WTC11 (cell line): Measurements from ENCODE around the gene LRMDA. TPM values are rescaled to one million over a fixed set of nuclear protein-coding genes. Genes with fewer than 3 reads are reported as not detected.

Source experiments
- ATAC-seq: fragments of 200-7000 bp; cut with Tn5 transposase; 2 replicates; pipeline ENCODE4 v1.10.0; 2021; ENCODE audit warnings: mild to moderate bottlenecking, moderate library complexity
- Bru-seq: library from RNA; stranded (reverse); fragments of 400-500 nt; gene quantifications from one replicate; lab custom pipeline; 2021; lab: Mats Ljungman, UMichigan
- CTCF ChIA-PET: fragments of 300-600 bp; sonication (Branson Sonifier 250); formaldehyde crosslinking; loops from one replicate; lab custom pipeline; 2021; ENCODE audit warnings: antibody characterized with exemption; lab: Charles Lee
- POLR2A ChIA-PET: fragments of 350-600 bp; sonication (Branson Sonifier 250); formaldehyde crosslinking; loops from one replicate; lab custom pipeline; 2021; ENCODE audit warnings: antibody characterized with exemption; lab: Charles Lee
- DNase-seq: peaks from one replicate; pipeline ENCODE4 v3.0.0; 2021; ENCODE audit warnings: low spot score
- H3K27ac Mint-ChIP-seq: 2 replicates; pipeline ENCODE4 v1.8.0; 2021; ENCODE audit warnings: mixed read lengths
- H3K27me3 Mint-ChIP-seq: 2 replicates; pipeline ENCODE4 v1.8.0; 2021; ENCODE audit warnings: low read depth, mild to moderate bottlenecking, moderate library complexity, mixed read lengths
- H3K36me3 Mint-ChIP-seq: 2 replicates; pipeline ENCODE4 v1.8.0; 2021; ENCODE audit warnings: mixed read lengths
- H3K4me1 Mint-ChIP-seq: 2 replicates; pipeline ENCODE4 v1.8.0; 2022; ENCODE audit warnings: mixed read lengths
- H3K4me3 Mint-ChIP-seq: 2 replicates; pipeline ENCODE4 v1.8.0; 2021; ENCODE audit warnings: mild to moderate bottlenecking, moderate library complexity, mixed read lengths
- H3K9me3 Mint-ChIP-seq: 2 replicates; pipeline ENCODE4 v1.8.0; 2021; ENCODE audit warnings: mixed read lengths
- CBFB ChIP-seq: sonication (generic); formaldehyde crosslinking; IDR thresholded peaks from 2 replicates; pipeline ENCODE4 v1.8.1; 2022; ENCODE audit warnings: mild to moderate bottlenecking, low read depth, missing genetic modification reagents
- ETV6 ChIP-seq: sonication (generic); formaldehyde crosslinking; IDR thresholded peaks from 2 replicates; pipeline ENCODE4 v1.8.1; 2022; ENCODE audit warnings: mild to moderate bottlenecking, missing genetic modification reagents
- FOXP1 ChIP-seq: sonication (generic); formaldehyde crosslinking; IDR thresholded peaks from 2 replicates; pipeline ENCODE4 v1.8.0; 2022; ENCODE audit warnings: missing genetic modification reagents, mild to moderate bottlenecking, moderate library complexity, borderline replicate concordance
- GABPB1 ChIP-seq: sonication (generic); formaldehyde crosslinking; IDR thresholded peaks from 2 replicates; pipeline ENCODE4 v1.8.1; 2023; ENCODE audit warnings: mild to moderate bottlenecking, missing genetic modification reagents
- KAT7 ChIP-seq: sonication (generic); formaldehyde crosslinking; IDR thresholded peaks from 2 replicates; pipeline ENCODE4 v1.8.1; 2023; ENCODE audit warnings: missing genetic modification reagents, mild to moderate bottlenecking, borderline replicate concordance
- SP1 ChIP-seq: sonication (generic); formaldehyde crosslinking; conservative IDR thresholded peaks from 2 replicates; pipeline ENCODE4 v1.8.1; 2022; ENCODE audit warnings: missing genetic modification reagents
- TEAD1 ChIP-seq: sonication (generic); formaldehyde crosslinking; IDR thresholded peaks from 2 replicates; pipeline ENCODE4 v1.8.0; 2022; ENCODE audit warnings: mild to moderate bottlenecking, missing genetic modification reagents
- TP53 ChIP-seq: sonication (generic); formaldehyde crosslinking; IDR thresholded peaks from 2 replicates; pipeline ENCODE4 v1.8.1; 2023; ENCODE audit warnings: mild to moderate bottlenecking, missing genetic modification reagents
- ZNF219 ChIP-seq: sonication (generic); formaldehyde crosslinking; IDR thresholded peaks from 2 replicates; pipeline ENCODE4 v1.8.0; 2023; ENCODE audit warnings: missing genetic modification reagents, mild to moderate bottlenecking, borderline replicate concordance
- ZNF423 ChIP-seq: fragments of 250-450 bp; sonication (Bioruptor Pico); IDR thresholded peaks from 2 replicates; pipeline ENCODE4 v2.1.2; 2022; ENCODE audit warnings: mild to moderate bottlenecking, moderate library complexity
- long read RNA-seq, 3 experiments: library from RNA in 1 of 3; library from capped mRNA in 1 of 3; library from polyadenylated mRNA in 1 of 3; unstranded in 2 of 3; stranded (forward) in 1 of 3; transcript quantifications; one replicate each; pipeline ENCODE4 v2.0.0, GENCODE V29; 2021
- total RNA-seq: library from RNA; stranded (reverse); gene quantifications from 3 replicates; pipeline ENCODE4 v1.2.3, GENCODE V29; 2021
- TF ChIP-seq, protein P1 (sequence below): sonication (generic); formaldehyde crosslinking; IDR thresholded peaks from 2 replicates; pipeline ENCODE4 v1.8.1; 2023; ENCODE audit warnings: mild to moderate bottlenecking, missing genetic modification reagents, moderate library complexity
- TF ChIP-seq, protein P2 (sequence below): sonication (generic); formaldehyde crosslinking; IDR thresholded peaks from 2 replicates; pipeline ENCODE4 v1.8.0; 2022; ENCODE audit warnings: missing genetic modification reagents
- TF ChIP-seq, protein P3 (sequence below): sonication (generic); formaldehyde crosslinking; IDR thresholded peaks from 2 replicates; pipeline ENCODE4 v1.8.1; 2023; ENCODE audit warnings: mild to moderate bottlenecking, missing genetic modification reagents, moderate library complexity
- TF ChIP-seq, protein P4 (sequence below): sonication (generic); formaldehyde crosslinking; IDR thresholded peaks from 2 replicates; pipeline ENCODE4 v1.8.1; 2023; ENCODE audit warnings: mild to moderate bottlenecking, missing genetic modification reagents
- TF ChIP-seq, protein P5 (sequence below): sonication (generic); formaldehyde crosslinking; IDR thresholded peaks from 2 replicates; pipeline ENCODE4 v1.8.1; 2022; ENCODE audit warnings: low read depth, mild to moderate bottlenecking, moderate library complexity, missing genetic modification reagents, borderline replicate concordance
- TF ChIP-seq, protein P6 (sequence below): sonication (generic); formaldehyde crosslinking; IDR thresholded peaks from 2 replicates; pipeline ENCODE4 v1.8.1; 2022; ENCODE audit warnings: low read depth, missing genetic modification reagents, borderline replicate concordance
- TF ChIP-seq, protein P7 (sequence below): sonication (generic); formaldehyde crosslinking; IDR thresholded peaks from 2 replicates; pipeline ENCODE4 v1.8.0; 2023; ENCODE audit warnings: missing genetic modification reagents, mild to moderate bottlenecking, borderline replicate concordance

Gene LRMDA
- total RNA-seq (0.48 to 0.92 TPM (median 0.78 TPM) in 3 replicates), Bru-seq, nascent RNA (percentile 10 among the genes with signal in this experiment)
- long read RNA-seq, experiment 1: 0 reads
- long read RNA-seq, experiment 2: 0 reads
- long read RNA-seq, experiment 3: 0 reads

DNA sequence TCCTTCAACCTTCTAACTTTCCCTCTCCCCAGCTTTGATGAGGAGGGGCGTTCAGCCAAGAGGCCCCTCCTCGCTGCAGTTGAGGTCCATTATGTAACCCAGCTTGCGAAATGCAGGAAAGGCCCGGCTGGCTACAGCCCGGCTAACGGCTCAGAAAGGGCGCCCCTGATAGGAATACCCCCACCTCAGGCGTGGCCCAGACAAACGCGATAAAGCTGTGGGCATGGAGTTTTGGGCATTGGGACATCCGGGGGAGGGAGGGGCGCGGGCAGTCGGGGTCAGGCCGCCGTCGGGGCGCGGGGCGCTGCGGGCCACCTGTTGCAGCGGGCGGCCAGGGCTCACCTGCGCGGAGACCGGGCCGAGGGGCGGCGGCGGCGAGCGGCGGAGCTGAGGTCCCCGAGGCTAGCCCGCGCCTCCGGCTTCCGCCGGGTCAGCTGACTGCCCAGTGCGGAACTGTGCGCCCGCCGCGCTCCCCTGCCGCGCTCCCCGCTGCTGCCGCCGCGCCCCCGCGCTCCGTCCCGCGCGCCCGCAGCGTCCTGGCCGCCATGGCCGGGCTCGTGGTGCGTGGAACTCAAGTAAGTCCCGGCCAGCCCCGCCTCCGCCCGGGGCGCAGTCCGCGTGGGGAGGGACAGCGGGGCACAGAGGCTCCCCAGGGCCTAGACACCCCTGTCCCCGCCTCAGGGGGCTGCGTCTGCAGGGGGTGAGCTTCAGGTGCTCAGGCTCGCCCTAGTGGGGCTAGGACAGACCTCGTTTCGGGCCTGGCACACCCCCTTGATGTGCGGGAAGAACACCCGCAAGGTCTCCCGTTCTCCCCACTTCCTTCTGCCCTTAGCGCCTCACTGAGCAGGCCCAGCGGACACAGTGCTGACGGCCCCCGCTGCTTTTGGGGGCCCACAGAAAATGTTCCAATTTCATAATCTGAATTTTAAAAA is at the start of gene LRMDA:
TSS of gene LRMDA (plus strand) at position 445 of the 932 bp plus-strand sequence.
- H3K4me3 Mint-ChIP-seq: peak within 1 kb of the TSS; percentile 68
- H3K9me3 Mint-ChIP-seq: no peaks in the 10 kb centered on the region
- peaks cover 42% of the 10 kb centered on the region for H3K4me1 Mint-ChIP-seq
- CTCF ChIA-PET: interaction anchor here (0.5 to 2.1 kb wide), 6 partner anchors 21 to 466 kb away, joined by 3 to 12 read pairs (median 6); partner anchors contain the start of gene ZNF503
- DNase-seq (peak; percentile 38), ATAC-seq (peak; percentile 41)
- H3K27ac Mint-ChIP-seq: no peak within 1 kb of the TSS
- TF ChIP-seq TP53 (CRISPR knock-in tag) (0 out of 2 replicates have a peak, but pooled peaks have one; percentile 22), GABPB1 (peak; percentile 55; the same call in 1 of the 2 replicates), ZNF423 (peak; percentile 83), CBFB (CRISPR knock-in tag) (no peak), SP1 (0 out of 2 replicates have a peak, but pooled peaks have one; percentile 26), ZNF219 (peak; percentile 43; the same call in 1 of the 2 replicates), TEAD1 (CRISPR knock-in tag) (0 out of 2 replicates have a peak, but pooled peaks have one; percentile 22), KAT7 (CRISPR knock-in tag) (0 out of 2 replicates have a peak, but pooled peaks have one; percentile 46), ETV6 (CRISPR knock-in tag) (0 out of 2 replicates have a peak, but pooled peaks have one; percentile 29), FOXP1 (peak; percentile 40; the same call in 1 of the 2 replicates)
- TF ChIP-seq, protein P1, sequence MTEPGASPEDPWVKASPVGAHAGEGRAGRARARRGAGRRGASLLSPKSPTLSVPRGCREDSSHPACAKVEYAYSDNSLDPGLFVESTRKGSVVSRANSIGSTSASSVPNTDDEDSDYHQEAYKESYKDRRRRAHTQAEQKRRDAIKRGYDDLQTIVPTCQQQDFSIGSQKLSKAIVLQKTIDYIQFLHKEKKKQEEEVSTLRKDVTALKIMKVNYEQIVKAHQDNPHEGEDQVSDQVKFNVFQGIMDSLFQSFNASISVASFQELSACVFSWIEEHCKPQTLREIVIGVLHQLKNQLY (CRISPR knock-in tag): no peak
- TF ChIP-seq, protein P2, sequence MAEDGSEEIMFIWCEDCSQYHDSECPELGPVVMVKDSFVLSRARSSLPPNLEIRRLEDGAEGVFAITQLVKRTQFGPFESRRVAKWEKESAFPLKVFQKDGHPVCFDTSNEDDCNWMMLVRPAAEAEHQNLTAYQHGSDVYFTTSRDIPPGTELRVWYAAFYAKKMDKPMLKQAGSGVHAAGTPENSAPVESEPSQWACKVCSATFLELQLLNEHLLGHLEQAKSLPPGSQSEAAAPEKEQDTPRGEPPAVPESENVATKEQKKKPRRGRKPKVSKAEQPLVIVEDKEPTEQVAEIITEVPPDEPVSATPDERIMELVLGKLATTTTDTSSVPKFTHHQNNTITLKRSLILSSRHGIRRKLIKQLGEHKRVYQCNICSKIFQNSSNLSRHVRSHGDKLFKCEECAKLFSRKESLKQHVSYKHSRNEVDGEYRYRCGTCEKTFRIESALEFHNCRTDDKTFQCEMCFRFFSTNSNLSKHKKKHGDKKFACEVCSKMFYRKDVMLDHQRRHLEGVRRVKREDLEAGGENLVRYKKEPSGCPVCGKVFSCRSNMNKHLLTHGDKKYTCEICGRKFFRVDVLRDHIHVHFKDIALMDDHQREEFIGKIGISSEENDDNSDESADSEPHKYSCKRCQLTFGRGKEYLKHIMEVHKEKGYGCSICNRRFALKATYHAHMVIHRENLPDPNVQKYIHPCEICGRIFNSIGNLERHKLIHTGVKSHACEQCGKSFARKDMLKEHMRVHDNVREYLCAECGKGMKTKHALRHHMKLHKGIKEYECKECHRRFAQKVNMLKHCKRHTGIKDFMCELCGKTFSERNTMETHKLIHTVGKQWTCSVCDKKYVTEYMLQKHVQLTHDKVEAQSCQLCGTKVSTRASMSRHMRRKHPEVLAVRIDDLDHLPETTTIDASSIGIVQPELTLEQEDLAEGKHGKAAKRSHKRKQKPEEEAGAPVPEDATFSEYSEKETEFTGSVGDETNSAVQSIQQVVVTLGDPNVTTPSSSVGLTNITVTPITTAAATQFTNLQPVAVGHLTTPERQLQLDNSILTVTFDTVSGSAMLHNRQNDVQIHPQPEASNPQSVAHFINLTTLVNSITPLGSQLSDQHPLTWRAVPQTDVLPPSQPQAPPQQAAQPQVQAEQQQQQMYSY (CRISPR knock-in tag): no peak
- TF ChIP-seq, protein P3, sequence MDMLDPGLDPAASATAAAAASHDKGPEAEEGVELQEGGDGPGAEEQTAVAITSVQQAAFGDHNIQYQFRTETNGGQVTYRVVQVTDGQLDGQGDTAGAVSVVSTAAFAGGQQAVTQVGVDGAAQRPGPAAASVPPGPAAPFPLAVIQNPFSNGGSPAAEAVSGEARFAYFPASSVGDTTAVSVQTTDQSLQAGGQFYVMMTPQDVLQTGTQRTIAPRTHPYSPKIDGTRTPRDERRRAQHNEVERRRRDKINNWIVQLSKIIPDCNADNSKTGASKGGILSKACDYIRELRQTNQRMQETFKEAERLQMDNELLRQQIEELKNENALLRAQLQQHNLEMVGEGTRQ (CRISPR knock-in tag): peak; percentile 81
- TF ChIP-seq, protein P4, sequence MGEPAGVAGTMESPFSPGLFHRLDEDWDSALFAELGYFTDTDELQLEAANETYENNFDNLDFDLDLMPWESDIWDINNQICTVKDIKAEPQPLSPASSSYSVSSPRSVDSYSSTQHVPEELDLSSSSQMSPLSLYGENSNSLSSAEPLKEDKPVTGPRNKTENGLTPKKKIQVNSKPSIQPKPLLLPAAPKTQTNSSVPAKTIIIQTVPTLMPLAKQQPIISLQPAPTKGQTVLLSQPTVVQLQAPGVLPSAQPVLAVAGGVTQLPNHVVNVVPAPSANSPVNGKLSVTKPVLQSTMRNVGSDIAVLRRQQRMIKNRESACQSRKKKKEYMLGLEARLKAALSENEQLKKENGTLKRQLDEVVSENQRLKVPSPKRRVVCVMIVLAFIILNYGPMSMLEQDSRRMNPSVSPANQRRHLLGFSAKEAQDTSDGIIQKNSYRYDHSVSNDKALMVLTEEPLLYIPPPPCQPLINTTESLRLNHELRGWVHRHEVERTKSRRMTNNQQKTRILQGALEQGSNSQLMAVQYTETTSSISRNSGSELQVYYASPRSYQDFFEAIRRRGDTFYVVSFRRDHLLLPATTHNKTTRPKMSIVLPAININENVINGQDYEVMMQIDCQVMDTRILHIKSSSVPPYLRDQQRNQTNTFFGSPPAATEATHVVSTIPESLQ (CRISPR knock-in tag): no peak
- TF ChIP-seq, protein P5, sequence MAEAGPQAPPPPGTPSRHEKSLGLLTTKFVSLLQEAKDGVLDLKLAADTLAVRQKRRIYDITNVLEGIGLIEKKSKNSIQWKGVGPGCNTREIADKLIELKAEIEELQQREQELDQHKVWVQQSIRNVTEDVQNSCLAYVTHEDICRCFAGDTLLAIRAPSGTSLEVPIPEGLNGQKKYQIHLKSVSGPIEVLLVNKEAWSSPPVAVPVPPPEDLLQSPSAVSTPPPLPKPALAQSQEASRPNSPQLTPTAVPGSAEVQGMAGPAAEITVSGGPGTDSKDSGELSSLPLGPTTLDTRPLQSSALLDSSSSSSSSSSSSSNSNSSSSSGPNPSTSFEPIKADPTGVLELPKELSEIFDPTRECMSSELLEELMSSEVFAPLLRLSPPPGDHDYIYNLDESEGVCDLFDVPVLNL: 0 out of 2 replicates have a peak, but pooled peaks have one; percentile 16
- TF ChIP-seq, protein P6, sequence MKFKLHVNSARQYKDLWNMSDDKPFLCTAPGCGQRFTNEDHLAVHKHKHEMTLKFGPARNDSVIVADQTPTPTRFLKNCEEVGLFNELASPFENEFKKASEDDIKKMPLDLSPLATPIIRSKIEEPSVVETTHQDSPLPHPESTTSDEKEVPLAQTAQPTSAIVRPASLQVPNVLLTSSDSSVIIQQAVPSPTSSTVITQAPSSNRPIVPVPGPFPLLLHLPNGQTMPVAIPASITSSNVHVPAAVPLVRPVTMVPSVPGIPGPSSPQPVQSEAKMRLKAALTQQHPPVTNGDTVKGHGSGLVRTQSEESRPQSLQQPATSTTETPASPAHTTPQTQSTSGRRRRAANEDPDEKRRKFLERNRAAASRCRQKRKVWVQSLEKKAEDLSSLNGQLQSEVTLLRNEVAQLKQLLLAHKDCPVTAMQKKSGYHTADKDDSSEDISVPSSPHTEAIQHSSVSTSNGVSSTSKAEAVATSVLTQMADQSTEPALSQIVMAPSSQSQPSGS (CRISPR knock-in tag): no peak
- TF ChIP-seq, protein P7, sequence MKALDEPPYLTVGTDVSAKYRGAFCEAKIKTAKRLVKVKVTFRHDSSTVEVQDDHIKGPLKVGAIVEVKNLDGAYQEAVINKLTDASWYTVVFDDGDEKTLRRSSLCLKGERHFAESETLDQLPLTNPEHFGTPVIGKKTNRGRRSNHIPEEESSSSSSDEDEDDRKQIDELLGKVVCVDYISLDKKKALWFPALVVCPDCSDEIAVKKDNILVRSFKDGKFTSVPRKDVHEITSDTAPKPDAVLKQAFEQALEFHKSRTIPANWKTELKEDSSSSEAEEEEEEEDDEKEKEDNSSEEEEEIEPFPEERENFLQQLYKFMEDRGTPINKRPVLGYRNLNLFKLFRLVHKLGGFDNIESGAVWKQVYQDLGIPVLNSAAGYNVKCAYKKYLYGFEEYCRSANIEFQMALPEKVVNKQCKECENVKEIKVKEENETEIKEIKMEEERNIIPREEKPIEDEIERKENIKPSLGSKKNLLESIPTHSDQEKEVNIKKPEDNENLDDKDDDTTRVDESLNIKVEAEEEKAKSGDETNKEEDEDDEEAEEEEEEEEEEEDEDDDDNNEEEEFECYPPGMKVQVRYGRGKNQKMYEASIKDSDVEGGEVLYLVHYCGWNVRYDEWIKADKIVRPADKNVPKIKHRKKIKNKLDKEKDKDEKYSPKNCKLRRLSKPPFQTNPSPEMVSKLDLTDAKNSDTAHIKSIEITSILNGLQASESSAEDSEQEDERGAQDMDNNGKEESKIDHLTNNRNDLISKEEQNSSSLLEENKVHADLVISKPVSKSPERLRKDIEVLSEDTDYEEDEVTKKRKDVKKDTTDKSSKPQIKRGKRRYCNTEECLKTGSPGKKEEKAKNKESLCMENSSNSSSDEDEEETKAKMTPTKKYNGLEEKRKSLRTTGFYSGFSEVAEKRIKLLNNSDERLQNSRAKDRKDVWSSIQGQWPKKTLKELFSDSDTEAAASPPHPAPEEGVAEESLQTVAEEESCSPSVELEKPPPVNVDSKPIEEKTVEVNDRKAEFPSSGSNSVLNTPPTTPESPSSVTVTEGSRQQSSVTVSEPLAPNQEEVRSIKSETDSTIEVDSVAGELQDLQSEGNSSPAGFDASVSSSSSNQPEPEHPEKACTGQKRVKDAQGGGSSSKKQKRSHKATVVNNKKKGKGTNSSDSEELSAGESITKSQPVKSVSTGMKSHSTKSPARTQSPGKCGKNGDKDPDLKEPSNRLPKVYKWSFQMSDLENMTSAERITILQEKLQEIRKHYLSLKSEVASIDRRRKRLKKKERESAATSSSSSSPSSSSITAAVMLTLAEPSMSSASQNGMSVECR (CRISPR knock-in tag): no peak
- no peaks in the 10 kb centered on the region for H3K36me3 Mint-ChIP-seq
- POLR2A ChIA-PET: no interaction called here
- peaks cover 96% of the 10 kb centered on the region for H3K27me3 Mint-ChIP-seq
